Subcutaneous abdominal adipose tissue (tissue), 5 donors: ENCODE measurements around the gene CRY1.
"Not testable (repeated sequence)": the region's sequence is repeated elsewhere in the genome, so short reads cannot be mapped to it uniquely, and the experiment has no call there.

Experiments
- H3K27ac ChIP-seq: one replicate; pipeline ENCODE4 v1.7.0; 2013; ENCODE audit warnings: low read depth, mild to moderate bottlenecking, inconsistent platforms, low read length, moderate library complexity
- H3K27me3 ChIP-seq, 5 donors: one replicate each; pipeline ENCODE4 v1.7.0; 2013; ENCODE audit warnings: low read length in 5 of 5, inconsistent platforms in 1 of 5; ENCODE audit not compliant: control insufficient read depth in 5 of 5, insufficient read depth in 4 of 5
- H3K36me3 ChIP-seq, 5 donors: one replicate each; pipeline ENCODE4 v1.7.0; 2013; ENCODE audit warnings: low read length in 5 of 5; ENCODE audit not compliant: control insufficient read depth in 5 of 5, insufficient read depth in 5 of 5
- H3K4me1 ChIP-seq, 5 donors: one replicate each; pipeline ENCODE4 v1.7.0; 2013; ENCODE audit warnings: low read length in 5 of 5, mild to moderate bottlenecking in 3 of 5, moderate library complexity in 1 of 5; ENCODE audit not compliant: control insufficient read depth in 5 of 5, insufficient read depth in 5 of 5
- H3K4me3 ChIP-seq, 5 donors: one replicate each; pipeline ENCODE4 v1.7.0; 2013; ENCODE audit warnings: low read length in 5 of 5, low read depth in 1 of 5
- H3K9ac ChIP-seq, 5 donors: one replicate each; pipeline ENCODE4 v1.7.0; 2013; ENCODE audit warnings: low read length in 5 of 5, mild to moderate bottlenecking in 4 of 5, moderate library complexity in 3 of 5
- H3K9me3 ChIP-seq, 5 donors: one replicate each; pipeline ENCODE4 v1.7.0; 2013; ENCODE audit warnings: low read length in 5 of 5; ENCODE audit not compliant: control insufficient read depth in 5 of 5
- donor health status: healthy.
- donor health status: healthy.
- donor health status: healthy.
- donor health status: healthy.
- donor health status: healthy.

The CRY1 gene

DNA sequence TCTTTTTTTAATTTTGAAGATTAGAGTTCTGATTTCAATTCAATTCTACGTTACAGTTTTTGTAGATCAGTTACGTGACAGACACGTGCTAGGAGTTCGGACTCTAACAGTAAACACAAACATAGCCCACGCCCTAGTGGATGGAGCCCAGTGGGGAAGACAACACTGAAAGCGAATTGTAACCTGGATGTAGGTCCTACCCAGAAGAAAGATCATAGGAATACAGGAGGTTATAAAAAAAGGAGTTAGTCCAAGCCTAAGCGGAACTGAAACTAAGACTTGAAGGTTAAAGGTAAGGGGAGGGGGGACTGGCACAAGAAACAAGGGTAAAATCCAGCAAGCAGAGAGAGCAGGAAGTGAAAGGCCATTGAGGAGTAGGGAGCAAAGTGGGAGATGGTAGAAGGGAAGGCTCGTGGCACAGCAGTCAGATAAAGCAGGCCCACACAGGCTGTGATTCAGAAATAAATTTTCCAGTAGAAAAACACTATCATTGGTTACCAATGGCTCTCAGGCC lies 15.7 kb upstream of the CRY1 start:
- Histone ChIP-seq H3K9me3 (no peaks in the 10 kb centered on the region), H3K36me3 (no peaks in the 10 kb centered on the region), H3K4me1 (peaks cover 0 to 8% (median 3%) of the 10 kb centered on the region in 5 donors), H3K27ac (no peak overlapping the region), H3K27me3 (no peaks in the 10 kb centered on the region), H3K9ac (no peak overlapping the region), H3K4me3 (no peak overlapping the region)

DNA sequence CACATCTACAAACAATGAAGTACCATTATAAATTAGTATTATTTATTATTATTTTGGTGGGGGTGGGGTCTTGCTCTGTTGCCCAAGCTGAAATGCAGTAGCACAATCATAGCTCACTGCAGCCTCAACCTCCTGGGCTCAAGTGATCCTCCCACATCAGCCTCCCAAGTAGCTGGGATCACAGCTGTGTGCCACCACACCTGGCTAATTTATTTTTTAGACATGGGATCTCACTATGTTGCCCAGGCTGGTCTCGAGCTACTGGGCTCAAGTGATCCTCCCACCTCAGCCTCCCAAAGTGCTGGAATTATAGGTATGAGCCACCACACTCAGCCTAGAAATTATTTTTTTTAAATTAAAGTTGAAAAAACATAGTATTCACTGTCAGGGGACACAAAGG lies 15.0 kb upstream of the CRY1 start:
- H3K36me3 ChIP-seq, H3K9me3 ChIP-seq, H3K27me3 ChIP-seq, H3K4me3 ChIP-seq, H3K27ac ChIP-seq, H3K9ac ChIP-seq, H3K4me1 ChIP-seq: not testable (repeated sequence)

GRCh38 chr12:107107381-107107780 lies 14.0 kb upstream of the CRY1 start:
- Histone ChIP-seq H3K36me3 (no peaks in the 10 kb centered on the region), H3K4me1 (peaks cover 0 to 8% (median 3%) of the 10 kb centered on the region in 5 donors), H3K9ac (no peak overlapping the region), H3K4me3 (no peak overlapping the region), H3K9me3 (no peaks in the 10 kb centered on the region), H3K27ac (no peak overlapping the region), H3K27me3 (no peaks in the 10 kb centered on the region)

DNA sequence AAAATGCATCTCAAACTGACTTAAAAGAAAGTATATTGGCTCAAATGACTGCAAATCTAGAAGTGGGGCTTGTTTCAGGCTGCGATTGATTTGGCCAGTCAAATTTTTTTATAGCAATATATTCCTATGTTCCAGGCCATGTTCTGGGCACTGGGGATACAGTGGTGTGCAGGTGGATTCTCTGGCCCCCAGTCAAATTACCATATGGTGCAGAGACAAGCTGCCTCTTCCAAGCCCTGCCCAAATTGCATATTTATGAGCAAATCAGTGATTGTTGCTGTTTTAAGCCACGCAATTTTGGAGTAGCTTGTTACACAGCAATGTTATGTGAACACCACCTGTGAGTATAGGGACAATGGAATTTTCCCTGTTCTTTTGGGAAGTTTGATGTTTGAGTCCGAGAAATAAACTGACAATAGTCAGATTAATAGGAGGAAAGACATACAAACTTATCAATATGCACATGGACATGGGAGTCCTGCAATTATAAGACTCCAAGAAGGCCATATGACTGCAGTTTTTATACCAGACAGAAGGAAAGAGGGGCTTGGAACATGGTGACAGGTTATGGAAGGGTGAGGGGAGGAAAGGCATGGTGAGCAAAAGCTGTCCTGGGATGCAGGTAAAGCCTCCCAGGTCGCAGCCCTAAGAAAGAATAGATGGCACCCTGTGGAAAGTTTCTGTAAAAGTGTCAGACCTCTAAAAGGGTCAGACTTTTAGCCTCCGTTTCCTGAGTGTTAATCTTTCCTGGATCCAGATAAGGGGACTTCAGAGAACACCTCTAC lies 13.1 kb upstream of the CRY1 start:
- Histone ChIP-seq H3K4me1 (peaks cover 0 to 8% (median 3%) of the 10 kb centered on the region in 5 donors), H3K27ac (no peak overlapping the region), H3K9ac (no peak overlapping the region), H3K27me3 (no peaks in the 10 kb centered on the region), H3K4me3 (no peak overlapping the region), H3K9me3 (no peaks in the 10 kb centered on the region), H3K36me3 (no peaks in the 10 kb centered on the region)

- no peak overlapping the region for H3K9ac ChIP-seq
- no peaks in the 10 kb centered on the region for H3K27me3 ChIP-seq
- H3K4me1 ChIP-seq: peaks cover 0 to 5% (median 1%) of the 10 kb centered on the region in 5 donors
- H3K36me3 ChIP-seq: no peaks in the 10 kb centered on the region
- no peaks in the 10 kb centered on the region for H3K9me3 ChIP-seq
- H3K4me3 ChIP-seq: no peak overlapping the region
- H3K27ac ChIP-seq: no peak overlapping the region
Measured at GRCh38 chr12:107105410-107105703, 12.0 kb upstream of the CRY1 start.

GRCh38 chr12:107103516-107103915 lies 10.2 kb upstream of the CRY1 start:
- H3K36me3 ChIP-seq: no peaks in the 10 kb centered on the region
- H3K4me1 ChIP-seq: peaks cover 0 to 3% (median 0%) of the 10 kb centered on the region in 5 donors
- H3K4me3 ChIP-seq: no peak overlapping the region

GRCh38 chr12:107103097-107103496 lies 9.7 kb upstream of the CRY1 start:
- Histone ChIP-seq H3K9me3 (no peaks in the 10 kb centered on the region), H3K4me3 (no peak overlapping the region), H3K36me3 (no peaks in the 10 kb centered on the region), H3K27ac (no peak overlapping the region), H3K4me1 (peaks cover 0 to 3% (median 0%) of the 10 kb centered on the region in 5 donors), H3K27me3 (no peaks in the 10 kb centered on the region), H3K9ac (no peak overlapping the region)

More at GRCh38 chr12:107103516-107103915, 10.2 kb upstream of the CRY1 start:
- no peak overlapping the region for H3K27ac ChIP-seq
- no peaks in the 10 kb centered on the region for H3K9me3 ChIP-seq
- H3K9ac ChIP-seq: no peak overlapping the region
- no peaks in the 10 kb centered on the region for H3K27me3 ChIP-seq

DNA sequence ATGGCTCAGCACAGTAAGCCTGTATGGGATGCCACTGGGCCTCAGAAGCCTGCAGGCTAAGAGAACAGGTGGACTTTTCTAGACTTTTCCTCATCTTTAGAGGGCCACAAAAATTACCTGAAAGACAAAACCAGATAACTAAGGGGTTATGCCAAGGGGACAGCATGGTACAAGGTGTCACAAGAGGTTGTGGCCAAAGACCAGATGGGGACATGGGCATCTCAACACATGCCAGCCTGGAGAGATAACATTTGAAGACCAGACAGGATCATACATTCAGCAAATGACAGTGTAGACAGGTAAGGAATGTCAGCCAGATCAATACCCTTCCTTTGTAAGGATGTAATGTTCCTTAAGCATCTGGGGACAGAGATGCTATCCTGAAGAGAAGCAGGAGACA lies 8.9 kb upstream of the CRY1 start:
- no peaks in the 10 kb centered on the region for H3K9me3 ChIP-seq
- no peaks in the 10 kb centered on the region for H3K27me3 ChIP-seq
- no peaks in the 10 kb centered on the region for H3K36me3 ChIP-seq
- H3K27ac ChIP-seq: no peak overlapping the region
- peaks cover 0 to 3% (median 0%) of the 10 kb centered on the region in 5 donors for H3K4me1 ChIP-seq
- no peak overlapping the region for H3K4me3 ChIP-seq
- H3K9ac ChIP-seq: no peak overlapping the region

GRCh38 chr12:107101651-107102050 lies 8.3 kb upstream of the CRY1 start:
- no peak overlapping the region for H3K4me3 ChIP-seq
- peaks cover 0 to 3% (median 0%) of the 10 kb centered on the region in 5 donors for H3K4me1 ChIP-seq
- H3K27me3 ChIP-seq: no peaks in the 10 kb centered on the region
- H3K9ac ChIP-seq: no peak overlapping the region
- no peaks in the 10 kb centered on the region for H3K36me3 ChIP-seq
- H3K27ac ChIP-seq: no peak overlapping the region
- H3K9me3 ChIP-seq: no peaks in the 10 kb centered on the region

DNA sequence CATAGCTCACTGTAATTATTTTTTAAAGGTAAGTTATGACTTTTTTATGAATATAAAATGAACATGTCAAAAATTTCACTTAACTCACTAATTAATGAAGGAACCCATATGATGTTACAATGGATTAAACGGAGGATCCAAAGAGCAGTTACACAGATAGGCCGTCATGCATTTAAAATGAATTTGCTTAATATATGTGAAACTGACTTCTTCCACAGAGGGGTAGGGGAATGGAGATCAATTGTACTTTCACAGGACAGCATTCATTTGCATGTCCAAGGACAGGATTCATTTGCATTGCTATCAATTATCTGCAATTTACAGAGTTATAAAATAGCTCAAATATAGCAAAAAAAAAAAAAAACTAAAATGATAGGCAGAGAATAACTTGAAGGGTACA lies 6.6 kb upstream of the CRY1 start:
- no peak overlapping the region for H3K27ac ChIP-seq
- H3K36me3 ChIP-seq: no peaks in the 10 kb centered on the region
- no peaks in the 10 kb centered on the region for H3K9me3 ChIP-seq
- H3K4me1 ChIP-seq: peaks cover 0 to 3% (median 0%) of the 10 kb centered on the region in 5 donors
- H3K9ac ChIP-seq: no peak overlapping the region
- no peaks in the 10 kb centered on the region for H3K27me3 ChIP-seq
- no peak overlapping the region for H3K4me3 ChIP-seq
